CD14-positive monocyte (primary cell): Measurements from ENCODE around the gene PRR16. TPM values are rescaled to one million over a fixed set of nuclear protein-coding genes. Genes with fewer than 3 reads are reported as not detected.

Experiments
- DNase-seq, 3 donors: peaks; one replicate each; pipeline ENCODE4 v3.0.0-alpha.2; 2011 to 2022
- H2AFZ ChIP-seq: 2 replicates; pipeline ENCODE4 v1.6.0; 2012; ENCODE audit warnings: mild to moderate bottlenecking, low read depth, low read length, inconsistent platforms; ENCODE audit not compliant: insufficient read depth, poor library complexity, severe bottlenecking
- H3K27ac ChIP-seq, 2 donors: 1 replicate in 1 of 2; 2 replicates in 1 of 2; pipeline ENCODE4 v1.5.1; 2012 to 2013; ENCODE audit warnings: low read length in 2 of 2, control low read depth in 1 of 2, inconsistent platforms in 1 of 2, low read depth in 1 of 2, mild to moderate bottlenecking in 1 of 2
- H3K27me3 ChIP-seq, 2 donors: one replicate each; pipeline versions ENCODE4 v1.6.0 to v1.6.1; 2011 to 2013; ENCODE audit warnings: low read length in 2 of 2; ENCODE audit not compliant: control insufficient read depth in 2 of 2, insufficient read depth in 2 of 2
- H3K36me3 ChIP-seq, 2 donors: replicated peaks in 1 of 2; 1 replicate in 1 of 2; 2 replicates in 1 of 2; pipeline versions ENCODE4 v1.5.1 to v1.6.1; 2012 to 2013; ENCODE audit warnings: low read length in 2 of 2, control low read depth in 1 of 2, inconsistent platforms in 1 of 2, mild to moderate bottlenecking in 1 of 2; ENCODE audit not compliant: insufficient read depth in 2 of 2, control insufficient read depth in 1 of 2
- H3K4me1 ChIP-seq, 2 donors: 1 replicate in 1 of 2; 2 replicates in 1 of 2; pipeline versions ENCODE4 v1.5.1 to v1.6.1; 2012 to 2013; ENCODE audit warnings: low read length in 2 of 2, control low read depth in 1 of 2, inconsistent platforms in 1 of 2, mild to moderate bottlenecking in 1 of 2, moderate library complexity in 1 of 2; ENCODE audit not compliant: insufficient read depth in 2 of 2, control insufficient read depth in 1 of 2
- H3K4me2 ChIP-seq: replicated peaks from 2 replicates; pipeline ENCODE3; 2012; ENCODE audit warnings: low read length, moderate library complexity, mild to moderate bottlenecking; ENCODE audit not compliant: poor library complexity, severe bottlenecking; ENCODE audit errors: extremely low read depth
- H3K4me3 ChIP-seq, 3 experiments: fragments of 200-600 bp in 1 of 3; sonication (generic) in 1 of 3; replicated peaks in 1 of 3; 1 replicate in 2 of 3; 2 replicates in 1 of 3; pipeline ENCODE4 v1.5.1; 2011 to 2013; ENCODE audit warnings: low read length in 3 of 3, mild to moderate bottlenecking in 3 of 3, control low read depth in 2 of 3, low read depth in 2 of 3, inconsistent platforms in 1 of 3, moderate library complexity in 1 of 3
- H3K79me2 ChIP-seq: 2 replicates; pipeline ENCODE4 v1.6.0; 2012; ENCODE audit warnings: mild to moderate bottlenecking, control low read depth, inconsistent platforms, low read length, moderate library complexity; ENCODE audit not compliant: insufficient read depth
- H3K9ac ChIP-seq: 2 replicates; pipeline ENCODE4 v1.6.0; 2017; ENCODE audit warnings: low read length, mild to moderate bottlenecking; ENCODE audit not compliant: insufficient read depth, poor library complexity, severe bottlenecking
- H3K9me3 ChIP-seq, 2 donors: replicated peaks in 1 of 2; 1 replicate in 1 of 2; 2 replicates in 1 of 2; pipeline versions ENCODE4 v1.5.1 to v1.6.1; 2012 to 2013; ENCODE audit warnings: low read length in 2 of 2, control low read depth in 1 of 2; ENCODE audit not compliant: control insufficient read depth in 1 of 2, insufficient read depth in 1 of 2
- H4K20me1 ChIP-seq: 2 replicates; pipeline ENCODE4 v1.6.0; 2012; ENCODE audit warnings: mild to moderate bottlenecking, low read length, control low read depth, moderate library complexity; ENCODE audit not compliant: insufficient read depth
- H3K27ac Mint-ChIP-seq, 7 donors: one replicate each; pipeline ENCODE4 v1.8.0; 2020; ENCODE audit warnings: mild to moderate bottlenecking in 7 of 7, mixed read lengths in 7 of 7, moderate library complexity in 6 of 7, inconsistent platforms in 2 of 7
- H3K27me3 Mint-ChIP-seq, 3 donors: one replicate each; pipeline ENCODE4 v1.8.0; 2021 to 2022; ENCODE audit warnings: low read depth in 3 of 3, mild to moderate bottlenecking in 3 of 3, mixed read lengths in 3 of 3, moderate library complexity in 3 of 3, inconsistent platforms in 1 of 3
- H3K36me3 Mint-ChIP-seq, 2 donors: one replicate each; pipeline ENCODE4 v1.8.0; 2020; ENCODE audit warnings: mixed read lengths in 2 of 2, inconsistent platforms in 1 of 2, mild to moderate bottlenecking in 1 of 2
- H3K4me1 Mint-ChIP-seq: one replicate; pipeline ENCODE4 v1.8.0; 2020; ENCODE audit warnings: mild to moderate bottlenecking, mixed read lengths
- H3K4me3 Mint-ChIP-seq, 2 donors: one replicate each; pipeline ENCODE4 v1.8.0; 2020; ENCODE audit warnings: mild to moderate bottlenecking in 2 of 2, mixed read lengths in 2 of 2, moderate library complexity in 1 of 2
- H3K9me3 Mint-ChIP-seq, 7 donors: one replicate each; pipeline ENCODE4 v1.8.0; 2020 to 2022; ENCODE audit warnings: mixed read lengths in 7 of 7, mild to moderate bottlenecking in 6 of 7, moderate library complexity in 6 of 7, inconsistent platforms in 2 of 7
- WGBS: methylation state at CpG from one replicate; pipeline ENCODE4 v1.1.5; 2013; ENCODE audit warnings: missing lambda C conversion rate; ENCODE audit not compliant: insufficient coverage; 5-methylcytosine and 5-hydroxymethylcytosine counted together
- intact Hi-C, 2 donors: fragments of 100-400 bp; cut with micrococcal nuclease; formaldehyde crosslinking; loops; one replicate each; pipeline versions ENCODE4 v1.15.0 to v1.15.1; 2023
- polyA plus RNA-seq, 3 donors: library from polyadenylated mRNA; depleted of rRNA in 1 of 3; unstranded in 2 of 3; stranded (reverse) in 1 of 3; fragments of 300-500 nt in 2 of 3; fragments of >200 nt in 1 of 3; fragmentation: Illumina TruSeq in 2 of 3; gene quantifications; 1 replicate in 2 of 3; 2 replicates in 1 of 3; pipeline ENCODE4 v1.2.3, GENCODE V29; 2012 to 2021
- TF ChIP-seq, protein P1 (sequence below): fragments of 200-600 bp; IDR thresholded peaks from one replicate; pipeline ENCODE4 v1.8.0; 2022; ENCODE audit warnings: antibody characterized with exemption, mild to moderate bottlenecking

The PRR16 gene
- polyA plus RNA-seq, 3 donors = 0.14 to 0.74 (median 0.56) TPM

DNA sequence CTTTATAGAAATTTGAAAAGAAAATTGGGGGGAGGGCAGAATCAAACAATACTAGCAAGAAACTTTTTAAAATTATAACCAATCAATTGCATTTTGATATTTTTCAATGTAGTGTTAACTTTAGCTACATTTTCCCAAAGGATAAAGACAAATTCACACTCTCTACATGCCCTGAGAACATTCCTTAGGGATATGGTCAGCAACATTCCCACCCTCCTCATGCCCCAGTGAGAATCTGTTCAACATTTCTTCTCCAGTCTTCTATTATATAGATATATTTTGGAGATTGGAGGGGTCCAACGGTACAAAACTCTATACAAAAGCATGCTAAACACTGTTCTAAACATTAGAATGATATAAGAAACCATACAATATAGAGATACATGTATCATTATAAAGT lies 11.6 kb upstream of the PRR16 start:
- H3K9me3 Mint-ChIP-seq = peaks cover 0 to 3% (median 0%) of the 10 kb centered on the region in 7 donors
- Histone ChIP-seq H3K4me1 (no peaks in the 10 kb centered on the region), H3K4me2 (no peak overlapping the region), H3K27ac (no peak overlapping the region), H3K9me3 (peaks cover 0 to 9% of the 10 kb centered on the region in 2 donors), H3K4me3 (no peak overlapping the region), H3K36me3 (no peaks in the 10 kb centered on the region), H3K27me3 (no peaks in the 10 kb centered on the region), H4K20me1 (no peaks in the 10 kb centered on the region), H3K79me2 (no peaks in the 10 kb centered on the region), H2AFZ (no peak overlapping the region), H3K9ac (no peak overlapping the region)
- no peak overlapping the region for H3K27ac Mint-ChIP-seq
- peaks cover 5% of the 10 kb centered on the region for H3K4me1 Mint-ChIP-seq
- intact Hi-C loops = no loop called here
- no CpG with 5 or more reads among the region's 1 CpG for WGBS
- no peak overlapping the region for H3K4me3 Mint-ChIP-seq
- H3K36me3 Mint-ChIP-seq = no peaks in the 10 kb centered on the region
- TF ChIP-seq, protein P1, sequence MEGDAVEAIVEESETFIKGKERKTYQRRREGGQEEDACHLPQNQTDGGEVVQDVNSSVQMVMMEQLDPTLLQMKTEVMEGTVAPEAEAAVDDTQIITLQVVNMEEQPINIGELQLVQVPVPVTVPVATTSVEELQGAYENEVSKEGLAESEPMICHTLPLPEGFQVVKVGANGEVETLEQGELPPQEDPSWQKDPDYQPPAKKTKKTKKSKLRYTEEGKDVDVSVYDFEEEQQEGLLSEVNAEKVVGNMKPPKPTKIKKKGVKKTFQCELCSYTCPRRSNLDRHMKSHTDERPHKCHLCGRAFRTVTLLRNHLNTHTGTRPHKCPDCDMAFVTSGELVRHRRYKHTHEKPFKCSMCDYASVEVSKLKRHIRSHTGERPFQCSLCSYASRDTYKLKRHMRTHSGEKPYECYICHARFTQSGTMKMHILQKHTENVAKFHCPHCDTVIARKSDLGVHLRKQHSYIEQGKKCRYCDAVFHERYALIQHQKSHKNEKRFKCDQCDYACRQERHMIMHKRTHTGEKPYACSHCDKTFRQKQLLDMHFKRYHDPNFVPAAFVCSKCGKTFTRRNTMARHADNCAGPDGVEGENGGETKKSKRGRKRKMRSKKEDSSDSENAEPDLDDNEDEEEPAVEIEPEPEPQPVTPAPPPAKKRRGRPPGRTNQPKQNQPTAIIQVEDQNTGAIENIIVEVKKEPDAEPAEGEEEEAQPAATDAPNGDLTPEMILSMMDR = no peak
- no peak for DNase-seq
- H3K27me3 Mint-ChIP-seq = peaks cover 0 to 2% (median 0%) of the 10 kb centered on the region in 3 donors

DNA sequence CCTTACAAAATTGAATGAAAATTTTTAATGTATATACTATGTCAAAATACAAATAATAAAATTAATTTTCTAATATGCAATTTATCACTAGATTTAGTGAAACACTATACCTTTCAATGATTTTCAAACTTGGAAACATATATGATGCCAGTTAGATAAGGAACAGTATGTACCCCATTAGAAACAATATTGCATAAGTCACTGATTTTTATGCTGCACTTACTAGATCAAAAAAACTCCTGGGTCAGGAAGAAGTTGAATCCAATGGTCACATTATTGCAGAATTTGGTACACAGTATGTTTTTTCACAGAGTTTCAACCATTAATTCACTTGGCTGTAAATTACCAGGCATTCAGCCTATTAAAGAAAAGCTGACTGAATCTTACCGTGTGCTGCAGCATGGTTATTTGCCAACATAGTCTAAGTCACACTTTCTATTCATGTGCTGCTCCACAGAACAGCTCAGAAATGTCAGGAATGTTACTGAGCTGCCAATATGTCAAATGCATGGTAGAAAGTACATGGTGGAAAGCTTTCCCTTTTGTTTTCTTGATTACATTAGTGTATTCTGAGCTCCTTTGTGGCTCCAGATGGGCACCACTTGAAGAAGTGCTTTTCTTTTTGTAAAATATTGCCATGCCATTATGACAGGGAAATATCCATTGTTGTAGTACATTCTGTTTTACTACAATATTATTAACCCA lies 9.9 kb upstream of the PRR16 start:
- no peaks in the 10 kb centered on the region for H4K20me1 ChIP-seq
- no CpG with 5 or more reads among the region's 1 CpG for WGBS
- H3K36me3 ChIP-seq = no peaks in the 10 kb centered on the region
- H3K27me3 Mint-ChIP-seq = peaks cover 0 to 2% (median 0%) of the 10 kb centered on the region in 3 donors
- no peak overlapping the region for H3K27ac ChIP-seq
- H3K9ac ChIP-seq = no peak overlapping the region
- H3K79me2 ChIP-seq = no peaks in the 10 kb centered on the region
- no peaks in the 10 kb centered on the region for H3K27me3 ChIP-seq
- intact Hi-C loops = no loop called here
- no peak overlapping the region for H3K4me3 Mint-ChIP-seq
- no peak overlapping the region for H3K27ac Mint-ChIP-seq
- no peaks in the 10 kb centered on the region for H3K36me3 Mint-ChIP-seq
- H3K4me1 Mint-ChIP-seq = peaks cover 10% of the 10 kb centered on the region
- H3K4me1 ChIP-seq = peaks cover 4 to 5% of the 10 kb centered on the region in 2 donors
- H3K9me3 Mint-ChIP-seq = peaks cover 0 to 3% (median 0%) of the 10 kb centered on the region in 7 donors
- H3K4me2 ChIP-seq = no peak overlapping the region
- no peak for DNase-seq
- no peak overlapping the region for H2AFZ ChIP-seq
- no peak overlapping the region for H3K4me3 ChIP-seq
- peaks cover 0 to 9% of the 10 kb centered on the region in 2 donors for H3K9me3 ChIP-seq
- TF ChIP-seq, protein P1 = no peak
